Activated T-cell treated with anti-CD3 and anti-CD28 coated beads, Interleukin-2, amount 50 U/mL, for 72 hours (primary cell): Measurements from ENCODE around the gene NRCAM. TPM values are rescaled to one million over a fixed set of nuclear protein-coding genes. Genes with fewer than 3 reads are reported as not detected.
A peak's percentile ranks its signal among the peaks of the same experiment; 100 is the strongest.

Source experiments
- ATAC-seq, 2 donors: fragments of 150-1000 bp; cut with Tn5 transposase; replicated peaks in 1 of 2; 2 replicates each; pipeline ENCODE4 v1.10.0; 2021; ENCODE audit warnings: moderate library complexity in 2 of 2, mild to moderate bottlenecking in 1 of 2
- DNase-seq, 2 donors: peaks; one replicate each; pipeline ENCODE4 v3.0.0; 2021 to 2022; ENCODE audit warnings: mixed read lengths in 1 of 2
- H3K27ac Mint-ChIP-seq: one replicate; pipeline ENCODE4 v1.8.0; 2022; ENCODE audit warnings: mild to moderate bottlenecking, moderate library complexity, mixed read lengths
- H3K27me3 Mint-ChIP-seq: one replicate; pipeline ENCODE4 v1.8.0; 2022; ENCODE audit warnings: low read depth, mixed read lengths
- H3K36me3 Mint-ChIP-seq, 2 donors: one replicate each; pipeline ENCODE4 v1.8.0; 2022; ENCODE audit warnings: mixed read lengths in 2 of 2, mild to moderate bottlenecking in 1 of 2; ENCODE audit not compliant: insufficient read depth in 2 of 2
- H3K4me1 Mint-ChIP-seq: one replicate; pipeline ENCODE4 v1.8.0; 2022; ENCODE audit warnings: low read depth, mixed read lengths
- H3K4me3 Mint-ChIP-seq, 2 donors: one replicate each; pipeline ENCODE4 v1.8.0; 2022; ENCODE audit warnings: mild to moderate bottlenecking in 2 of 2, mixed read lengths in 2 of 2, moderate library complexity in 2 of 2
- H3K9me3 Mint-ChIP-seq, 2 donors: one replicate each; pipeline ENCODE4 v1.8.0; 2022; ENCODE audit warnings: mixed read lengths in 2 of 2
- total RNA-seq, 2 donors: library from RNA; stranded (reverse); gene quantifications; one replicate each; pipeline ENCODE4 v1.2.3, GENCODE V29; 2022

NRCAM gene
- total RNA-seq, 2 donors from 2014 or later = 2.5 to 4.1 TPM

DNA sequence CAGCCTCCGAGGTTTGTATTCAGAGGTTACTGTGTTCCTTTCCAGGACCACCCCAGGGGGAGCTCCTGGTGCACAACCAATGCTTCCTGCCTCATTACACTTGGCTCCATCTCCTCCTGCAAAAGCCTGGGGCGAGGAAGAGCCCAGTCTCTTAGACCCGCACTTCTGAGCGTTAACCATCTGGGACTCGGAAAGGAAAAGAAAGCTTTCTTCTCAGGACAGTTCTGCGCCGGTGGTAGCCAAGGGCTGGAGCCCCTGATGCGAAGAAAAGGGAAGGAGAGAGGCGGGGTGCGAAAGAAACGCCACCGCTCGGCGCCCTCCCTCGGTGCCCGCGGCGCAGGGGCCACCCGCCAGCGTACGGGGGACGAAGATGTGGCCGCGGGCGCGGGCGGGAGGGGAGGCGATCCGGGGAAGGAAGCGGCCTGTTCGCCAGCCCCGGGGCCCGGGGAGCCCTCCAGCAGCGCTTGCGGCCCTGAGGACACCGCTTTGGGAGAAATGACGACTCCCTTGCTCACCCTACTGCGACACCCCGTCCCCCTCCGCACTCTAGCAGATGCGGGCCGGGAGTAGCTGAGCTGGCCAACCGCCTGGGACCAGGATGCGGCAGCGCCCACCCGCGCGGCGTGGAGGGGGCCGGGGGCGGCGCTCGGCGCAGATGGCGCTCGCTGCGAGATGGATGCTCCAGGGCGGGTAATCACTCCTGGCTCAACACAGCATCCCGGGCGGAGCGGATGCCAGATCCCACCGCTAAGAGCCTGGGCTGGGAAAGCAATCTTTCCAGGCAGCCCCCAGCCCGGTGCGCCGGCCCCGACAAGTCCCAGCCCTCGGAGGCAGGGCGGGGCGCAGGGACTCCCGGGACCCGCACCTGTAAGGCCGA lies 1.3 kb downstream of the NRCAM start:
- peaks cover 60% of the 10 kb centered on the region for H3K27me3 Mint-ChIP-seq
- peak; percentile 51 to 58 for ATAC-seq
- peak; percentile 42 to 56 for DNase-seq

GRCh38 chr7:108454317-108454673 lies 1.9 kb downstream of the NRCAM start:
- peaks cover 32% of the 10 kb centered on the region for H3K4me1 Mint-ChIP-seq
- peak overlapping the region; percentile 88 for H3K4me3 Mint-ChIP-seq
- no peak overlapping the region for H3K27ac Mint-ChIP-seq

More for the DNA sequence above, 1.3 kb downstream of the NRCAM start:
- peaks cover 32% of the 10 kb centered on the region for H3K4me1 Mint-ChIP-seq
- peak overlapping the region; percentile 88 for H3K4me3 Mint-ChIP-seq
- no peaks in the 10 kb centered on the region for H3K9me3 Mint-ChIP-seq
- H3K27ac Mint-ChIP-seq = peak overlapping the region; percentile 24
- no peaks in the 10 kb centered on the region for H3K36me3 Mint-ChIP-seq

GRCh38 chr7:108453320-108453719 lies 2.9 kb downstream of the NRCAM start:
- peaks cover 32% of the 10 kb centered on the region for H3K4me1 Mint-ChIP-seq
- no peaks in the 10 kb centered on the region for H3K36me3 Mint-ChIP-seq
- ATAC-seq (no peak), DNase-seq (no peak)
- no peak overlapping the region for H3K27ac Mint-ChIP-seq
- no peak overlapping the region for H3K4me3 Mint-ChIP-seq
- no peaks in the 10 kb centered on the region for H3K9me3 Mint-ChIP-seq
- peaks cover 62% of the 10 kb centered on the region for H3K27me3 Mint-ChIP-seq

More at GRCh38 chr7:108454317-108454673, 1.9 kb downstream of the NRCAM start:
- DNase-seq = no peak
- Mint-ChIP-seq H3K27me3 (peaks cover 66% of the 10 kb centered on the region), H3K9me3 (no peaks in the 10 kb centered on the region), H3K36me3 (no peaks in the 10 kb centered on the region)
- no peak for ATAC-seq

DNA sequence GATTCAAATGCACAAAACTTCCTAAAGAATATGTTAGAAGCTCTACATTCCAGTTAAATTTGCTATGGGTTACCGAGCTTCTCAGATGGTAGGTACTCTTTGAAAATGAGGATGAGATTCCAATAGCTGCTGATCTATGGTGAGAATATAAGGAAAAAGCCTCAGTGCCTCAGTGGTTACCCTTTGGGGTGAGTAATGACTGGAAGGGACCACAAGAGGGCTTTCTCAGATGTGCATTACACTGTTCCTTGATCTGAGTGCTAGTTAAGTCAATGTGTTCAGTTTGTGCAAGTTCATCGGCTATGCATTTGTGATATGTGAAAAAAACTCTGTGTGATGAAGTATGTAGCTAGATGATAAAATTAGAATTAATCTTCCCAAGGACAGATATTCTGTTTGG lies 3.5 kb downstream of the NRCAM start:
- Mint-ChIP-seq H3K4me3 (no peak overlapping the region), H3K9me3 (no peaks in the 10 kb centered on the region), H3K27me3 (peaks cover 61% of the 10 kb centered on the region), H3K36me3 (no peaks in the 10 kb centered on the region), H3K4me1 (peaks cover 31% of the 10 kb centered on the region), H3K27ac (no peak overlapping the region)
- DNase-seq (peak in 1 of 2 donors; percentile 12), ATAC-seq (no peak)

GRCh38 chr7:108451296-108451848 lies 4.9 kb downstream of the NRCAM start:
- Mint-ChIP-seq H3K27me3 (peaks cover 56% of the 10 kb centered on the region), H3K9me3 (no peaks in the 10 kb centered on the region), H3K4me3 (no peak overlapping the region), H3K27ac (no peak overlapping the region), H3K36me3 (no peaks in the 10 kb centered on the region), H3K4me1 (peaks cover 20% of the 10 kb centered on the region)
- ATAC-seq (peak in 1 of 2 donors; percentile 21), DNase-seq (no peak)

DNA sequence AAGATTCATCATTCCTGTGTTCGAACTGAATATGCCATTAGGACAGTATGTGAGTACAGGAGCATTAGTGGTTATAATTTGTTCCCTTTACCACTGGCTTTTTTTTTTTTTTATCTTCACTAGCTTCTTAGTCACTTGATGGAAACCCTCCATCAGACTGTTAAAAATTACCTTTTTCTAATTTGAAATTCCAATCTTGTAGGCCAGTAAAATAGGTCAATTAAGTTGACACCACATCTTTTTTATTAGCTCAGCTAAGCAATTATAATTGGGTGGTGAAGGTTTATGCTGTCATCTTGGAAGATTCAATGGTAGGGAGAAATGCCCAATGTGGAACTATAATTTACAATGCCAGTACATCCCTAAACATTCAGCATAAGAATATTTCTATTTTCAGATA lies 6.1 kb downstream of the NRCAM start:
- Mint-ChIP-seq H3K36me3 (no peaks in the 10 kb centered on the region), H3K4me1 (peaks cover 20% of the 10 kb centered on the region), H3K27ac (no peak overlapping the region), H3K27me3 (peaks cover 56% of the 10 kb centered on the region), H3K9me3 (no peaks in the 10 kb centered on the region), H3K4me3 (no peak overlapping the region)
- no peak for ATAC-seq
- no peak for DNase-seq

- ATAC-seq = no peak
- H3K27me3 Mint-ChIP-seq = peaks cover 56% of the 10 kb centered on the region
Observed at GRCh38 chr7:108449521-108449920, 6.7 kb downstream of the NRCAM start.

GRCh38 chr7:108448584-108449505 lies 7.4 kb downstream of the NRCAM start:
- H3K27me3 Mint-ChIP-seq = peaks cover 50% of the 10 kb centered on the region
- H3K4me3 Mint-ChIP-seq = no peak overlapping the region
- H3K36me3 Mint-ChIP-seq = no peaks in the 10 kb centered on the region
- ATAC-seq (no peak), DNase-seq (no peak)
- no peaks in the 10 kb centered on the region for H3K9me3 Mint-ChIP-seq
- H3K4me1 Mint-ChIP-seq = peaks cover 15% of the 10 kb centered on the region
- H3K27ac Mint-ChIP-seq = no peak overlapping the region

More at GRCh38 chr7:108449521-108449920, 6.7 kb downstream of the NRCAM start:
- H3K9me3 Mint-ChIP-seq = no peaks in the 10 kb centered on the region
- H3K27ac Mint-ChIP-seq = no peak overlapping the region
- H3K36me3 Mint-ChIP-seq = no peaks in the 10 kb centered on the region
- DNase-seq = no peak
- H3K4me3 Mint-ChIP-seq = no peak overlapping the region
- peaks cover 17% of the 10 kb centered on the region for H3K4me1 Mint-ChIP-seq

GRCh38 chr7:108442039-108442568 lies 14.1 kb downstream of the NRCAM start:
- Mint-ChIP-seq H3K27ac (no peak overlapping the region), H3K4me1 (peaks cover 13% of the 10 kb centered on the region), H3K9me3 (peaks cover 0 to 2% of the 10 kb centered on the region in 2 donors), H3K4me3 (no peak overlapping the region), H3K36me3 (no peaks in the 10 kb centered on the region), H3K27me3 (peaks cover 5% of the 10 kb centered on the region)
- ATAC-seq (peak; percentile 100), DNase-seq (peak; percentile 50 to 67)

- H3K4me1 Mint-ChIP-seq = peaks cover 13% of the 10 kb centered on the region
- DNase-seq (no peak), ATAC-seq (no peak)
- H3K4me3 Mint-ChIP-seq = no peak overlapping the region
- H3K9me3 Mint-ChIP-seq = peaks cover 0 to 2% of the 10 kb centered on the region in 2 donors
- H3K27ac Mint-ChIP-seq = no peak overlapping the region
- H3K27me3 Mint-ChIP-seq = no peaks in the 10 kb centered on the region
- H3K36me3 Mint-ChIP-seq = no peaks in the 10 kb centered on the region
Observed at GRCh38 chr7:108441392-108441955, 14.8 kb downstream of the NRCAM start.

GRCh38 chr7:108440613-108441012 lies 15.6 kb downstream of the NRCAM start:
- H3K36me3 Mint-ChIP-seq = no peaks in the 10 kb centered on the region
- peaks cover 0 to 2% of the 10 kb centered on the region in 2 donors for H3K9me3 Mint-ChIP-seq
- DNase-seq = no peak
- H3K27ac Mint-ChIP-seq = no peak overlapping the region
- H3K27me3 Mint-ChIP-seq = peaks cover under 1% of the 10 kb centered on the region
- peaks cover 13% of the 10 kb centered on the region for H3K4me1 Mint-ChIP-seq
- H3K4me3 Mint-ChIP-seq = no peak overlapping the region
- no peak for ATAC-seq

- peaks cover 15% of the 10 kb centered on the region for H3K4me1 Mint-ChIP-seq
- ATAC-seq (no peak), DNase-seq (no peak)
- no peak overlapping the region for H3K4me3 Mint-ChIP-seq
- peaks cover 0 to 1% of the 10 kb centered on the region in 2 donors for H3K36me3 Mint-ChIP-seq
- peaks cover 0 to 1% of the 10 kb centered on the region in 2 donors for H3K9me3 Mint-ChIP-seq
- H3K27me3 Mint-ChIP-seq = peaks cover 13% of the 10 kb centered on the region
- H3K27ac Mint-ChIP-seq = no peak overlapping the region
Observed at GRCh38 chr7:108436906-108437305, 19.3 kb downstream of the NRCAM start.
